MCF 10A (cell line): ENCODE data around the gene NSUN2. TPM values are rescaled to one million over a fixed set of nuclear protein-coding genes. Genes with fewer than 3 reads are reported as not detected.
A peak's percentile ranks its signal among the peaks of the same experiment; 100 is the strongest.

Source experiments
- BruUV-seq: library from RNA; stranded (reverse); fragments of 400-500 nt; replicated peaks from 2 replicates; lab custom pipeline; 2021; lab: Mats Ljungman, UMichigan
- CTCF ChIA-PET: fragments of 300-600 bp; sonication (Branson Sonifier 250); formaldehyde crosslinking; extraction: SDS; loops from one replicate; lab custom pipeline; 2021; ENCODE audit warnings: antibody characterized with exemption, inconsistent platforms; lab: Yijun Ruan, JAX
- POLR2A ChIA-PET: fragments of 300-600, 350-650 bp; sonication (Branson Sonifier 250); formaldehyde crosslinking; extraction: SDS; loops from one replicate; lab custom pipeline; 2020; ENCODE audit warnings: antibody characterized with exemption, inconsistent platforms; lab: Yijun Ruan, JAX
- DNase-seq: peaks from one replicate; pipeline ENCODE4 v3.0.0-alpha.2; 2018; ENCODE audit not compliant: unreplicated experiment
- H3K27ac Mint-ChIP-seq: one replicate; pipeline ENCODE4 v1.8.0; 2022; ENCODE audit warnings: mild to moderate bottlenecking, low read depth, mixed read lengths; ENCODE audit not compliant: unreplicated experiment
- H3K27me3 Mint-ChIP-seq: one replicate; pipeline ENCODE4 v1.8.0; 2022; ENCODE audit warnings: mixed read lengths; ENCODE audit not compliant: insufficient read depth, unreplicated experiment
- H3K36me3 Mint-ChIP-seq: one replicate; pipeline ENCODE4 v1.8.0; 2022; ENCODE audit warnings: mild to moderate bottlenecking, moderate library complexity, mixed read lengths; ENCODE audit not compliant: insufficient read depth, unreplicated experiment
- H3K4me1 Mint-ChIP-seq: one replicate; pipeline ENCODE4 v1.8.0; 2022; ENCODE audit warnings: mixed read lengths; ENCODE audit not compliant: insufficient read depth, unreplicated experiment
- H3K4me3 Mint-ChIP-seq: one replicate; pipeline ENCODE4 v1.8.0; 2022; ENCODE audit warnings: mild to moderate bottlenecking, moderate library complexity, mixed read lengths; ENCODE audit not compliant: unreplicated experiment
- H3K9me3 Mint-ChIP-seq: one replicate; pipeline ENCODE4 v1.8.0; 2022; ENCODE audit warnings: mixed read lengths; ENCODE audit not compliant: unreplicated experiment
- intact Hi-C: fragments of 100-400 bp; cut with micrococcal nuclease; formaldehyde crosslinking; loops from 2 replicates; pipeline ENCODE4 v1.14.1; 2022
- total RNA-seq: library from RNA; stranded (reverse); gene quantifications from 2 replicates; pipeline ENCODE4 v1.2.3, GENCODE V29; 2022
- TF ChIP-seq, protein P1 (sequence below): fragments of 200-600 bp; IDR thresholded peaks from one replicate; pipeline ENCODE4 v1.8.0; 2022; ENCODE audit warnings: antibody characterized with exemption, mild to moderate bottlenecking; ENCODE audit not compliant: unreplicated experiment

The NSUN2 gene
- total RNA-seq, 1 experiment from 2014 or later = 95.7 TPM

DNA sequence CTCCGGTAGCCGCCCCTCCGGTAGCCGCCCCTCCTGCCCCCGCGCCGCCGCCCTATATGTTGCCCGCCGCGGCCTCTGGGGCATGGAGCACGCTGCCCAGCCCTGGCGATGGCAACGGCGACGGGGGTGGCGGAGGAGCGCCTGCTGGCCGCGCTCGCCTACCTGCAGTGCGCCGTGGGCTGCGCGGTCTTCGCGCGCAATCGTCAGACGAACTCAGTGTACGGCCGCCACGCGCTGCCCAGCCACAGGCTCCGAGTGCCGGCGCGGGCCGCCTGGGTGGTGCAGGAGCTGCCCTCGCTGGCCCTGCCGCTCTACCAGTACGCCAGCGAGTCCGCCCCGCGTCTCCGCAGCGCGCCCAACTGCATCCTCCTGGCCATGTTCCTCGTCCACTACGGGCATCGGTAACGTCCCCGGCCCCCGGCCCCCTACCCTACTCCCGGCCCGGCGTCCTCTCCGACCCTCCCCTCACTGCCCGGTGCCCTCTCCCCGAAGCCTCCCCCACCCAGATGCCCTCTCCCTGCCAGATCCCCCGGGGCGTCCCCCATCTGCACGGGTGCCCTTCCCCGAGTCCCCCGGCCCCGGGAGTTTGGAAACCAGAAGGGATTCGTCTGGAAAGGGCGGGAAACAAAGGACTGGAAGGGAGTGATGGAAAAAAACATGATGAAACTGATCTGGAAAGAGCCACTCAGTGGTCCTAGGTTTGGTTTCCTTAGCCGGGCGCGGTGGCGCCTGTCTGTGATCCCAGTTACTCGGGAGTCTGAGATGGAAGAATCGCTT, 813 bp upstream of the NSUN2 start:
- Mint-ChIP-seq H3K4me1 (peaks cover 37% of the 10 kb centered on the region), H3K4me3 (peak overlapping the region; percentile 96), H3K27ac (peak overlapping the region; percentile 95), H3K36me3 (peaks cover 30% of the 10 kb centered on the region), H3K9me3 (no peaks in the 10 kb centered on the region), H3K27me3 (no peaks in the 10 kb centered on the region)
- POLR2A ChIA-PET = interaction anchor here (0.6 to 5.6 kb wide), 27 partner anchors 9 to 1236 kb away, joined by 3 to 53 read pairs (median 5); partner anchors contain the start of genes FASTKD3, ICE1, MED10 and MTRR
- intact Hi-C loops = loop anchor here (1.0 to 5.0 kb wide), 3 partner anchors 79 to 111 kb away; no protein-coding TSS in a partner anchor
- peak; percentile 17 for DNase-seq
- CTCF ChIA-PET = interaction anchor here (0.6 to 1.9 kb wide), 7 partner anchors 30 to 1137 kb away, joined by 3 to 8 read pairs (median 5); no protein-coding TSS in a partner anchor
- TF ChIP-seq, protein P1, sequence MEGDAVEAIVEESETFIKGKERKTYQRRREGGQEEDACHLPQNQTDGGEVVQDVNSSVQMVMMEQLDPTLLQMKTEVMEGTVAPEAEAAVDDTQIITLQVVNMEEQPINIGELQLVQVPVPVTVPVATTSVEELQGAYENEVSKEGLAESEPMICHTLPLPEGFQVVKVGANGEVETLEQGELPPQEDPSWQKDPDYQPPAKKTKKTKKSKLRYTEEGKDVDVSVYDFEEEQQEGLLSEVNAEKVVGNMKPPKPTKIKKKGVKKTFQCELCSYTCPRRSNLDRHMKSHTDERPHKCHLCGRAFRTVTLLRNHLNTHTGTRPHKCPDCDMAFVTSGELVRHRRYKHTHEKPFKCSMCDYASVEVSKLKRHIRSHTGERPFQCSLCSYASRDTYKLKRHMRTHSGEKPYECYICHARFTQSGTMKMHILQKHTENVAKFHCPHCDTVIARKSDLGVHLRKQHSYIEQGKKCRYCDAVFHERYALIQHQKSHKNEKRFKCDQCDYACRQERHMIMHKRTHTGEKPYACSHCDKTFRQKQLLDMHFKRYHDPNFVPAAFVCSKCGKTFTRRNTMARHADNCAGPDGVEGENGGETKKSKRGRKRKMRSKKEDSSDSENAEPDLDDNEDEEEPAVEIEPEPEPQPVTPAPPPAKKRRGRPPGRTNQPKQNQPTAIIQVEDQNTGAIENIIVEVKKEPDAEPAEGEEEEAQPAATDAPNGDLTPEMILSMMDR = no peak
- no TSS peak for BruUV-seq

DNA sequence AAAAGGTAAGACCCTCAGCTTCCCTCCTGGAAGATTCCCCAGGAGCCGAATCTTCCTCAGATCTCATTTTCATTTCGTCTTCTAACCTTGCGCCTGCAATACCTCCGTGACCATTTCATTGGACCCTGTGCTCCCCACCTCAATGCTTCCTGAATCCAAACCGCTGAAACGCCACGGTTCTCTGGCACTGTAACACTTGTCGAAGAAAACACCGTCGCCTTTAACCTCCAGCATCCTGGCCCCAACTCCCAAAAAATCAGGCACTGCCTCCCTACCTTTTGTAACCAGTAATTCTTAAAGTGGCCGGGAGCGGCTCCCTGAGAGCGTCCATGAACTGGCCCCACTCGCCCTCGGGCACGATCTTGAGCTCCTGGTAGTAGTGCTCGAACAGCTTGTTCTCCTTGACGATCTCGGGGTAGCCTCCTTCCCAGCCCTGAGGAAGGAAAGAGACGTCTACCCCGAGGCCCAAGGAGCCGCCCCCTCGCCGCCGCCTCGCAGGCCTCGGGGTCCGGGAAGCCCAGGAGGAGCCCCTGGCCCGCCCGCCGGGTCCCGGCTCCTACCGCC, 438 bp downstream of the NSUN2 start:
- peaks cover 30% of the 10 kb centered on the region for H3K4me1 Mint-ChIP-seq
- H3K4me3 Mint-ChIP-seq = peak overlapping the region; percentile 96
- TSS peak; percentile 34 for BruUV-seq
- H3K27ac Mint-ChIP-seq = peak overlapping the region; percentile 95
- no peaks in the 10 kb centered on the region for H3K27me3 Mint-ChIP-seq
- ChIA-PET CTCF (interaction anchor here (0.5 to 3.3 kb wide), 13 partner anchors 14 to 1732 kb away, joined by 3 to 26 read pairs (median 4); no protein-coding TSS in a partner anchor), POLR2A (interaction anchor here (0.6 to 5.6 kb wide), 22 partner anchors 8 to 1237 kb away, joined by 3 to 53 read pairs (median 5); partner anchors contain the start of genes FASTKD3, ICE1, MED10 and MTRR)
- intact Hi-C loops = loop anchor here (2.0 to 5.0 kb wide), 2 partner anchors 100 to 112 kb away; no protein-coding TSS in a partner anchor
- H3K36me3 Mint-ChIP-seq = peaks cover 40% of the 10 kb centered on the region
- no peaks in the 10 kb centered on the region for H3K9me3 Mint-ChIP-seq
- TF ChIP-seq, protein P1 = no peak
- DNase-seq = peak; percentile 51

DNA sequence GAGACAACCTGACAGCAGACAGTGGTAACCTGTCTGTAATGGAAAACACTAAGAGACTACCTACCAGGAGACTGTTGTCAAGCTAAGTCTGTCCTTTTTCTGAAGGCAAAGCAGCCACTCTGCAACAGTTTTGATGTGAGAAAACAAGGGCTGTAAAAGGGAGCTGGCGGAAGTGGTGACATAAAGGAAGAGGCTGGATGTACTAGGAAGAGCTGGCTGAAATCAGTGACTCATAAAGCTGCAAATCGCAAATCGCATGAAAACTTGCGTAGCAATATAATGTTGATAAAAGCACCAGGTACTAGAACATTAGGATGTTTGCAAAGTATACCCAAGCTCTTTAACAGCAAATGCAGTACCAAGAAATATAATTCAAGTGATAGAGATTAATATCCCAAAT, 1.4 kb downstream of the NSUN2 start:
- H3K27me3 Mint-ChIP-seq = no peaks in the 10 kb centered on the region
- BruUV-seq = no TSS peak
- ChIA-PET POLR2A (interaction anchor here (0.9 to 3.2 kb wide), 4 partner anchors 13 to 114 kb away, joined by 3 to 14 read pairs (median 12); no protein-coding TSS in a partner anchor), CTCF (interaction anchor here (1.3 to 3.3 kb wide), 3 partner anchors 13 to 114 kb away, joined by 4 to 26 read pairs (median 6); no protein-coding TSS in a partner anchor)
- intact Hi-C loops = loop anchor here (5.0 kb wide), 1 partner anchor 101 kb away; no protein-coding TSS in a partner anchor
- TF ChIP-seq, protein P1 = no peak
- H3K4me3 Mint-ChIP-seq = peak overlapping the region; percentile 96
- H3K27ac Mint-ChIP-seq = peak overlapping the region; percentile 46
- H3K9me3 Mint-ChIP-seq = no peaks in the 10 kb centered on the region
- peaks cover 21% of the 10 kb centered on the region for H3K4me1 Mint-ChIP-seq
- peaks cover 45% of the 10 kb centered on the region for H3K36me3 Mint-ChIP-seq
- no peak for DNase-seq

DNA sequence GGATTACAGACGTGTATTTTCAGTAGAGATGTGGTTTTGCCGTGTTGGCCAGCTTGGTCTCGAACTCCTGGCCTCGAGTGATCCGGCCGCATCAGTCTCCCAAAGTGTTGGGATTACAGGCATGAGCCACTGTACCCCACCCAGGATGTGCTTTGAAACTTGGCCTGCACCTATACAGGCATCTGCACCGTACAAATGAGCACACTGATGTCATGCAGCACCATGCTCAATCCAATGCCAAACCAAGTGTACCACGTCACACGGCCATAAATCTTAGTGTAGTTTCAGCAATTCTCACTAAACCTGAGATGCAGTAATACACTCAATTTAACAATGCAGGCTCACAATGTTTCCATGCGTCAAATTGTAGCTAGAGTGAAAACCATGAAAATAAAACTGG, 6.3 kb downstream of the NSUN2 start:
- no peak overlapping the region for H3K27ac Mint-ChIP-seq
- H3K27me3 Mint-ChIP-seq = no peaks in the 10 kb centered on the region
- no peak overlapping the region for H3K4me3 Mint-ChIP-seq
- ChIA-PET CTCF (interaction anchor here (1.3 kb wide), 1 partner anchor 120 kb away, joined by 3 read pairs; no protein-coding TSS in a partner anchor), POLR2A (no interaction called here)
- no TSS peak for BruUV-seq
- intact Hi-C loops = no loop called here
- no peaks in the 10 kb centered on the region for H3K9me3 Mint-ChIP-seq
- H3K4me1 Mint-ChIP-seq = peaks cover 16% of the 10 kb centered on the region
- DNase-seq = no peak
- TF ChIP-seq, protein P1 = no peak
- H3K36me3 Mint-ChIP-seq = peaks cover 87% of the 10 kb centered on the region
